ENCODE results near the gene OSR1.
"Not testable (repeated sequence)": the region's sequence is repeated elsewhere in the genome, so short reads cannot be mapped to it uniquely, and the experiment has no call there.

Gene OSR1

DNA sequence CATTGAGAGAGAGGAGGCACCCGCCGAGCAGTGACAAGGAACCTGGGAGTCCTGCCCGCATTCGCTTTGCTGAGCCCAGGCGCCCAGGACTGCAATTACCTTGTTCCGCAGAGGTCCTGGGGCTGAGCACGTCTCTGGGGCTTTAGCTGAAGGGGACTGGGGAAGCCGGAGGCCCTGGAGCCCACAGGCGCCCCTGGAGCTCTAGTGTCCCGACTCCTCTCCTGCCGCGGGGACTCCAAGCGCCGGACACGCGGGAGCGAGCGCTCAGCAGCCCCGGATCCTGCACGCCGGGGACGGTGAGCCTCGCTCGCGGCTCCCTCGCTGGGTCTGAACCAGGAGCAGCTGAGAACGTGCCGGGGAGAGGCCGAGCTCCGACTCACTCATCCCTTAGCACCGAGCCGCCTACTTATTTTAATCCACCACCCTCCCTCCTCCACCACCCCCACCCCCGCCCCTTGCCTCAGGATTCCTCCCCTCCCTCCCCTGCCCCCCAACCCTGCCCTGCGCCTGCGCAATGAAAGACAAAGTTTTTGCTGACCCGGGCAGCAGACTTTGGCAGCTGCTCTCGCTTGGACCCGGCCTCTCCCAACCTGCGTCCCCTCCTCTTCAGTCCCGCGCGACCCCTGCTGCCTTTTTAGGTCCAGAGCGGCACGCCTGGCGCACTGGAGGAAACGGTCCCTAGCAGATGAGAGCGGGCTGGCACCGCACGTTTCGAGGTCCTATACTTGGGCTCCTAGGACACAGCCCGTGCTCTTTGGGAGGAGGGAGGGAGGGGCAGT, at the start of gene OSR1:
TSS of gene OSR1 (minus strand) at position 382 of the 779 bp plus-strand sequence. CDS start 4,818 bp downstream, outside the sequence.
- no peak for DNase-seq

DNA sequence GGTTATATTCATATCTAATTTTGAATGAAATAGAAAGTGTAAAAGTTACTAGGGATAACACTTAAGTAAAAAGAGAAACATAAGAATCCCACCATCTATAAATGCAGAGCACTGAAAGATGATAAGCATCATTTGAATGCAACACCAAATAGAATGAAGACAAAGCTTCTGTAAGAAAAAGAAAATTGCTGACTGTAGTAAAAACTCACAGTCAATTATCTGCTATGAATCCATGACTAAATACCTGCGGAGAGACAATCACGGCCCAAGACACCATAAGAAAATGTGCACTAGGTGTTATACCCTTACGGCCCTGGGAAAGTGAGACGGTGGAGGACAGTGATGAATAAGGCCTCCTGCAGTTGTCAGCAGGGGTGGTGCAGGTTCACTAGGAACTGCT, 45.4 kb upstream of the OSR1 start:
- no peak for DNase-seq

DNA sequence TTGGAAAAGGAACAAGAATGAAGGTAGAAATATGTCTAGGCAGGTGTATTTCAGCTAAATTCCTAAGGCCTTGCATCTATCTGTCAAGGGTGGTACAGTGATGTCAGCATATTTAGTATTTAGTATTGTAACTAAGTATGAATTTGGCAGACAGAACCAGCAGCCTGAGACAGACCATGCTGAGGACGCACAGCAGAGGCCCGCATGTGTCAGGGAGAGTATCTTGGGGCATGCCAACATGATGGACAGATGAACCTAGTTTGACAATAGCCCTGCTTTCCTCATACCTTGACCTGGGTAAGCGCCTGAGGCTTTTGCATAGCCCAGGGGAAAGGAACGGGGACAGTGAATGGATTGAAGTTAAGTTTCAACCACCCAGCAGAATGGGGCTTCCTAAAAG, 33.8 kb upstream of the OSR1 start:
- no peak for DNase-seq

DNA sequence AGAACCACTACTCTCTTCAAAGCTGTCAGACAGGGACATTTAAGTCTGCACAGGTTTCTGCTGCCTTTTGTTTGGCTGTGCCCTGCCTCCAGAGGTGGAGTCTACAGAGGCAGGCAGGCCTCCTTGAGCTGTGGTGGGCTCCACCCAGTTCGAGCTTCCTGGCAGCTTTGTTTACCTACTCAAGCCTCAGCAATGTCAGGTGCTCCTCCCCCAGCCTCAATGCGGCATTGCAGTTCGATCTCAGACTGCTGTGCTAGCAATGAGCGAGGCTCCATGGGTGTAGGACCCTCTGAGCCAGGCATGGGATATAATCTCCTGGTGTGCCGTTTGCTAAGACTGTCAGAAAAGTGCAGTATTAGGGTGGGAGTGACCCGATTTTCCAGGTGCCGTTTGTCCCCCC, 31.0 kb upstream of the OSR1 start:
- DNase-seq, result not testable (repeated sequence)

DNA sequence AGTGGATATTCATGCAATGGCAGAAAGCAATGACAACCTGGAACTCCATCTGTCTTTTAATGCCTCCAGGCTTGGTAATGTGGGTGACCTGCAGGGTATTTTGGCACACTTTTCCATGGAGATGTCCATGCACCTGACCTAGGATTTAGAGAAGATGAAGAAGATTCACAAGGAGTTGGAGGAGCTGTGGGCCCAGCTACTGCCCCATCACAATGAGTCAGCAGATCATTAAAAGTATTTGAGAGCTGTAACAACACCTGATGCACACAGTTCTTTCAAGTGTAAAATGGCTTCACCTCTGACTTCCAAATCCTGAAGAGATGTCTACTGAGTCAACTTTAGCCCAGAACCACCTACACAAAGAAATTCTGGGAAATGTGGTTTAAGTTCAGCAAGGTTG, 22.1 kb upstream of the OSR1 start:
- DNase-seq, result no peak

DNA sequence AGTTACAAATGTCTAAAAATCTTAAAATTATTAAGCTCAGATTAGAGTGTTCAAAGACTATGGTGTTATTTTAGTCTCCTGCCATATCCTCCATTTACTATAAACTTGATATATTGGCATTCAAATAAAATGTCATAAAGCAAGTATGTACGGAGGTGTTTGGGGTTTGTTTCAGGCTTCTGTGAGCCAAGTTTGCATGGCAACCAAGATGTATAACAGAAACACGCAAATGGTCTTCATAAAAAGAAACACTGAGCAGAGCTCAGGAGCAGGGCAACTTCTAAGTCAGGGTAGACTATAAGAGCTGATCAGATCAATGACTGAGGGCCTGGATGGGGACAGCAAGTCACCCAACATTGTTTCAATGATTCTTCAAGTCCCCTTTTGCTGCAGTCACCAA, 20.5 kb upstream of the OSR1 start:
- no peak for DNase-seq

DNA sequence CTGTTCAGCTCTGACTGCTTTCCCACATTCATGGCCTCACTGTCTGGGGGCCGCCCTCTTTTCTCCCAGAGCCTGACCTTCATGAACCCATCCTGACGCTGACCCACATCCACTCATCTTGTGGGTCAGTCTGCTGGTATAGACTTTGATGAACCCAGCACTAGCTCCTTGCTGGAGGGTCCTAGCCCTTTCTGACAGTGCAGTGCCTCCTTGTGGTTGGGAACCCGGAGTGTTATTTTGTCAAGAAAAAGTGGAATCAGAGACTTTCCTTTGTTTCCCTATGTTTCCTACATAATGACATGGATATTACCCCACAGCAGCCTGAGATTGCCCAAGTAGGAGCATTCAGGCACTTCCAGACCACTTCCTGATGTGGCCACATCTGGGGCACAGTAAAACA, 19.3 kb upstream of the OSR1 start:
- no peak for DNase-seq

DNA sequence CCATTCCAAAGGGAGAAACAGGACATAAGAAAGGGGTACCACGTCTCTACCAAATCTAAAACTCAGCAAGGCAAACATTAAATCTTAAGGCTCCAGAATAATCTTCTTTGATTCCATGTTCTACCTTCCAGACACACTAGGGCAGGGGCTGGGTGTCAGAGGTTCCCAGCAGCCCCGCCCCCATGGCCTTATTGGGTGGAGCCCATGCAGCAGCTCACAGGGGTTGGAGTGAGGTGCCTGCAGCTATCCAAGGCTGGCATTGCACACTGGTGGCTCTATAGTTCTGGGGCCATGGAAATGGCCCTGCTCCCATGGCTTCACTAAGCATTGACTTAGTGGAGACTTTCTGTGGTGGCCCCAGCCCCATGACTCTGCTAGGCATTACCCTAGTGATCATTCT, 14.9 kb upstream of the OSR1 start:
- DNase-seq, result no peak

DNA sequence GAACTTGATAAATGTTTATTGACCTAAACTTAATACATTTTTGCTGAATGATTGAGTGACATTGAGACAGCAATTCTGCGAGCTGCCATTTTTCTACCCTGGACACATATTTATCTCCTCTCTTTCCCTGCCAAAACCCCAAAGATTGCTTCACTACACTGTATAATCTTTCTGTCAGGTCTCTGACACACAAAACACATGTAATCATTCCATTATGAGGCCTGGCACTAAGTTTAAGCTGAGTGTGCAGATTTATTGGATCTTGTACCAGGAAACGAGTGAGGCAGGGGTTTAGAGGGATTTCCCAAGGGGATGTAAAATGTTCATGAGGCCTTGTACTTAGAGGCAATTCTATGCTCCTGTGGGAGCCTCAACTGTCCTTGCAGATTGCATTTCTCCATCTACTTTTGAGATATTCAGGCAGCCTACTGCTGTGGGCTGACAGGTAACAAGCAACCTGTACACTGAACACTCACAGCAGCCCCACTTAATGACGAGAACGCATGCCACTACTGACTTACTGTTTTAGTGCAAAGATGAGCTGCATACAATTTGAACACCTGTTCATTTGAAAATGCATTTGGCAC, 13.7 kb upstream of the OSR1 start:
- DNase-seq, result no peak

DNA sequence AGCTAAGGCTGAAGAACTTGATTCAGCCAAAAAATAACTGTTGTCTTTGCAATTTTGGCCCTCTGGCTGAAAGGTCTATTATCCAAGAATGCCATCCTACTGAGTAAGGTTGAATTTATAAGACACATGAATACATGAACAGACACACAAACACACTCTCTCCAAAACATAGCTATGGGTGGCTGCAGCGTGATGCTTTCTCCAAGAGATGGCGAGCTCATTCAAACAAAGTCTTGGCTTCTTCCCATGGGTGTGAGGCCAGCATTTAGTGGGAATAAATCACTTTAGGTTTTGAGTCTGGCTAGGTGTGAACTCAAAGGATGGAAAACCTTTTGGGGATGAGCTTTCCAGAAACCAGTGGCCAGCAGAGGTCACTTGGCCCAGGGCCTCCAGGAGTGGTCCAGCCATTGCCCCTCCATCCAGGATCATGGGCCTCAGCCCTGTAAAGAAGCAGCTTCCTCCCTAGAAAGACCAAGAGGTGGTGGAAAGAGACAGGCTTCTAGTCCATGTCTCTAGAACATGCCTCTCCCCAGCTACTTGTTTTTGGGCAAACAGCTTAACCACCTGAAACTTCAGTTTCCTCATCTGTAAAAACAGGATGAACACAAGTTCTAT, 11.0 kb upstream of the OSR1 start:
- DNase-seq, result no peak

DNA sequence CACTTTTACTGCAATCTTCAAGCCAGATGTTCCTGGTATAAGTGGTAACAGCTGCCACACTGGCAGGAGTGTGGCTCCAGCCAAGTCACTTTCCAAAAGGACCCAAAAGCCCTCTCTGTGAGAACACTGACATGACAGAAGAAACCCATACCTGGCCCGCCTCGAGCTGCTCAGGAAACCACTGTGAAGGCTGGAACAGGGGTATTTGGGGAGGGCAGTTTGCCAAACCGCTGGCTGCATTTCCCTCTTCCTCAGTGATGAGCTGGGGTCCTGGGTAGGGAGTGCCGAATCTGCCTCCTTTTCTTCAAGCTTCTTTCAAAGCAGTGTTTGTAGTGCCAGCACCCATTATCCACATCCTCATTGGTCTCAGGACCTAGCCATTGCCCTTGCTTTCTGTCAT, 10.3 kb upstream of the OSR1 start:
- DNase-seq, result no peak

DNA sequence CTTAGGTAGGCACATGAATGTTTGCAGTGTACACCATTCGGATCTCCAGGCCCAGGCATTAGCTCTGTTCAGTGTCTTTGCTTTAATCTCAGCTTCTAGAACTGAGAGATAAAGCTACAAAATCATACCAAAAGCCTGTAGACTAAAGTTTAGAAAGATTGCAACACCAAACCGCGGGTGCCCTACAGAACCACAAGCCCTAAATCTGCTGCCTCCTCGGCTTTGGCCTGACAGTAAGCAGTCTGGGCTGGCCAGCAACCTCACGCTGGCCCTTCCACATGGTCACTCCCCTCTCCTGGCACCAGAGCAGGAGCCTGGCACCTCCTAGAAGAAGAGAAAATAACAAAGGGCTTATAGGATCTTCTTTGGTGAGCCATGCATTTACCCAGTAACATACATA, 8.9 kb upstream of the OSR1 start:
- DNase-seq, result no peak

DNA sequence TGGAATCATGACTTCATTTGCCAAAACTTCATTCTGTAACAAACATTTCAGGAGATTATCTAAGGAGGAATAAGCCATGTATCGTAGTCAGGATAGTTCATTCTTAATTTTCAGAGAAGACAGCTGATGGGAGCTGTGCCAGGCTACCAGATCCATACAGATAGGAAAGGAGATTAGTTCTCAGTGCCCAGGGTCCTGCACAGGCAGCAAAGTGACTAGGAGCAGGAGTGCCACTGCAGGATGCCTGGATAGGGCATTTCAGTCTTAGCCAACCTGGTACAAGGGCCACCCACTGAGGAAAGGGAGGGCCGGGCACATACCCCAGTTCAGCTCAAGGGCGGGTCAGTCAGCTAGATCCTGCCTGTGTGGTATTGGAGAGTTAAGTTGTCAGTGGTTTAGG, 6.7 kb upstream of the OSR1 start:
- no peak for DNase-seq

DNA sequence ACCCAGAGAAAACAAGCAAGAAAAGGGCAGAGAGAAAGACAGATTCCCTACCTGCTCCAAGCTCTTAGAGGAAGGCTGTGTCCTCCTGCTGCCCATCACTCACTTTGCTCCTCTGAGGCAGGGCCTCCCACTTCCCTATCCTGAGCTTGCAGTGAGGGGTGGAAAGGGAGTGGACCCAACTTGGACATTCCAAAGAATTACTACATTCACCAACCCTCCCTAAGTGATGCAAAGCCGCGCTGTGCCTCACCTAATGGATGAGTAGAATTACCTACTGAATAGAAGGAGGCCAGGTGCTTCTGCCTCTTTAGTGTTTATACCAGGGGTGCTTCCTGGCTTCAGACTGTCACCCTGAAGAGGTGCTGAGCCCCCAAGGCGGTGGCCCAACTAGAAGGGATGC, 5.6 kb upstream of the OSR1 start:
- no peak for DNase-seq

DNA sequence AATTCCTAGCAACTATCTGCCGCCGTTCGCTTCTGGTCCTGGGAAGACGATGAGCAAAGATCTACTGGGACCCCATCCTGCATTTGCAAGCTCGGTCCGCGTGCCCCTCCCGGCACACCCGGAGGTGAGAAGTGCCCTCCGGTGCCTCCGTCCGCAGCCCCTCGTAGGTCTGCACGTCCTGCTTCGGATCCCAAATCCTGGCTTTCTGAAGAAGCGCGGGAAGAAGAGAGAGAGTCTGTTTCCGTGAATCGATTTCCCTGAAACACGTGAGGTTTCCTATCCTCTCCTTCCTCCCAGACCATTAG, 5.0 kb upstream of the OSR1 start:
- DNase-seq, result no peak

DNA sequence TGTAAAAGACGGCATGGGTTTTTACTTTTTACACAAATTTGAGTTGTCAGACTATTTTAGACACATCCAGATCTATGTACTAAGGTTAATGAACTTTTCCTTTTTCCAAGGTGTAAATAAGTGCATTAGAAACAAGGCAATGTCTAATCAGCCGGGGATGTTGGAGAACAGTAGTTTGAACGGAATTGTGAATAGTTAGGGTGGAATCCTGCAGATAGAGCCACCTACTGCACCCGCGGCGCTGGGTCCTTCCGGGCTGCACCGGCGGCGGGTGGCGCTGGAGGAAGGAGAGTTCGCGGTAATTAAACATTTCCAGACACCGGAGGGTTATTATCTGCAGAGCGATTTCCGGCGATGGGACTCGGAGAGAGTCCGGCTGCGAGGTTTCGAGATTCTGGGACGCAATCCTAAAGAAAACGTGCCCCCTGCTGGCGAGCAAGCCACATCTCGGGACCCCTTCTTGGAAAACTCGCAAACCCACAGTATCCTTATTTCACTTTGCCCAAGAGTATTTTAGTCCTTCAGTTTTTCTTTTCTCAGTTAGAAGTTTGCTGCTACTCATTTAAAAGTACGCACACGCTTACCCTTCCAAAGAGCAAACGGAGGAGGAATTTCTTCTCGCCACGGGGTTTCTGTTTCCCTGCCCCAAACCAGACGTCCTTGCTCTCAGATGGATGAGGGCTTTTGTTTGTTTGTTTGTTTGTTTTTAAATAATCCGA, 4.5 kb upstream of the OSR1 start:
- DNase-seq, result peak; percentile 52

DNA sequence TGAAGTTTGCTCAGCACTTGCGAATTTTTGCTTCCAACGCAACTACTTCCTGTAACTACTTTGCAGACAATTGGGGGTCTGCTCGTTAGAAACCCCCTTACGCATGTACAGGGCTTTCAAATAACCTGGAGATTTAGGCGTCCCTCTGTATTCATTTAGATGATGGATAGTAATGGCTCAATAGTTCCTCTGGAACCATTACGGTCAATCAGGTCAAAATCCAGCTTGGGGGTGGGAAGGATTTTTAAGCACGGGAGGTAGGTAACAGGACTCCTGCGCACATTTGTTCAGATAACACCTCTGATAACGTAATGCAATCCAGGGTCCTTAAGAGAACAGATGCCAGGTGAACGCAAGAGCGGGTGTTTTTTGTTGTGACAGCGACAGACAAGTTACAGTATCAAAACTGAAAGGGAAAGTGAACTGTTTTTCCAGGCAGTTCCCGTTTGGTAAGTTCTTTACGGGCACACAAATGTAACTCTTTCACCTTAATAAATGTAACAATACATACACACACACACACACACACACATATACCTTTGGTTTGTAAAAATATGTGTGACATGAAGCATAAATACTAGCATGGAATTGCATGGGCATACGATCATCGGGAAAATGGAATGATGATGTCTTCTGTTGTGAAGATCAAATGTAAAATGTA, 3.8 kb upstream of the OSR1 start:
- peak; percentile 51 for DNase-seq

DNA sequence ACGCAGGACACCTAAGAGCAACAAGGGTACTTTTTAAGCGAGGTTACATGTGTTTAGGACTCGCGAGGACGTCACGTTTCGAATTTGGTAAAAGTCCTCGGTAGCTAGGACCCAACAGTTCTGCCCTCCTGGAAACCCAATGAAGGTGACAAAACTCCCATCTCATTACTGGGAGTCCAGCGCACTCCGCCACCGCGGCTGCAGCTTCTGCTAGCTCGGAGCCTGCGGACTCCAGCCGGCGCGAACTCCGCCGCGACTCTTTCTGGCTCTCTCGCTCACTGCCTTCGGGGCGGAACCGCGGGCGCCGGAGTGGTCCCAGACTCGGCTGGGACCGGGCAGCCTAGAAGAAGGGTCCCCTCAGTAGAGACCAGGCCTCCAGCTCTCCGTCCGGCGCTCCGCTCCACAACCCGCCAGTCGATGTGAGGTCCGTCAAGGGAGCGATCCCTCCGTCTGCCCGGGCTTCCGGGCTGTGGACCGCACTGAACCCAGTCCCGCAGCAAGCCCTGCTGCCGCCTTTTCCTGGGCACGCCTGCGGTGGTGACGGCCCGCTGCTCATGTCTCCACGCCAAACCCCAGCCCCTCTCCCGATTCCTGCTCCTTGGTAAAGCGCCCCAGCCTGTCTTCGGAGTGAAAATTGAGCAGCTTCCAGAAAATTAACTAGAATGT, 3.0 kb upstream of the OSR1 start:
- DNase-seq, result no peak

DNA sequence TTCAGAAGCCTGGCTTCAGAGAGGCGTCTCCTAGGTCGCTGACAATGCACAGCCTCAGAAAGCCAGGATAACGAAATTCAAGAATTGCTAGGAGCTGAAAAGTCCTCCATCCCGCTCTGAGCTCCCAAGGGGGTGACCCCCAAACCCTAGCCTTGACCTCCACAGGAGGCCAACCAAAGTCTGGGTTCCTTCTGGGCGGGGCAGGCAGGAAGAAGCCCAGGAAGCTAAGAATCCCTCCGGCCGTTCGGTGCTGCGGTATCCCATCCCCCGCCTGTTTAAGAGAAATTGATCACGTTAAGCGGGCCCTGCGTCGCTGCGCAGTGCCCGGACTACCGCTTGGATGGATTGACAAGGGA, 2.5 kb upstream of the OSR1 start:
- no peak for DNase-seq

DNA sequence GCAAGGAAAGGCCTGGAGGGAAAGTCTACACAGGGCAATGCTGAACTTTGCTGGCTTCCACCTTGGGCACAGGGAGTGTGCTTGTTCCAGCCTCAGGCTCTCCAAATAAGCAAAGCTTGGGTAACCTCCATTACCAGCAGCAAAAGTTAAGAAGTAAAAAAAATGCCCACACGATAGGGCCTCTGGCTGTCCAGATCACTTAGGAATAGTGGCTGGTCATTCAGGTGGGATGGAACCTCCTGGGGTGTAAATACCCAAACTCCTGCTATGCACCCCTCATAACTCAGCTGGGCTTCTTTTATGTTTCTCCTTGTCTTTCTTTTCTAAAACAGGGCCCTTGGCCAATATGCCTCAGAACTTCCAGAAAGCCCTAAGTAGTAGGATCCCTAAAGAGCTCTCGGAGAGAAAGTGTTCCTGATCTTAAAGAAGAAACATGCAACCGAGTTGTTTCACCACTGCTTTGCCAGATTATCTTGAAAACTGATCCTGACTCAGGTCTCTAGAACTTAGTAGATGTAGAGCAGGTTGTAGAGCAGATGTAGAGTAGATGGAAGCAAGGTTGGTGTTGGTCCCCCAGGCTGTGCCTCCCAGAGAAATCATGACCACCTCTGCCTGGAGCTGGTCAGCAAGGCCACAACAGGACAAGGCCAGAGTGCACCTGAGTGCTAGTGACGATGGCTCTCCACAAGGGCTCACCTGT, 2.0 kb upstream of the OSR1 start:
- DNase-seq, result no peak

DNA sequence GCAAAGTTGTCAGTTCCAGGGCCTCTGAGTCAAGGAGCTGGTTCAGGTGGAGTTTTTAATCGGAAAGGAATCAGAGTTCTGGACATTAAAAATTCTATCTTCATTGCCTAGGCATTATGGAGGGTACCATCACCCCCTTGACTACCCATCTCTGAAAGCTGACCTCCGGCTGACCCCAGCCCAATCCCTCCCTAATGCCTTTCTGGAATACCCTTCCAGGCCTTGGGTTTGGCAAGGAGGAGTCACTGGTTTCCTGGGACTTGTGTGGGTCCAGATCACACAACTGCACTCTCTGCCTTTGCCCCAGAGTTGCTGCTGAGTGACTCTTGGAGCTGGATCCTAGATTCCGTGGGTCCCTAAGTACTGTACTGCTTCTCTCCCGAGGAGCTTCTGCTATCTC, 1.0 kb upstream of the OSR1 start:
- no peak for DNase-seq

DNA sequence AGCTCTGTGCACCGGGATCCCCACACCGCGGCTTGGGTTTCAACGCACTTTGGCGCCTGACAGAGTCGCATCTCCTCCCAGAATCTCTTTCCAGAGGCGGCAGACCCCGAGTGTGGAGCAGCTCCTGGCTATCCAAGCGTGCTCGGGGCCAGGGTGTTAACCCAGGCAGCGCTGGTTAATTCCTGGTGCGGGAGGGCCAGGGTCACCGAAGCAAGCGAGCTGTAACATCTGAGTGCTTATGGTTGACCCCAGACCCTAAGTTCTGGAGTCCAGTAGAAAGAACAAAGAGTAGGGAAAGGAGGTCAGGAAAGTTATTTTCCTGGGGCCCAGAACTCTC, 566 bp upstream of the OSR1 start:
- DNase-seq, result no peak

Data from CD4-positive, alpha-beta T cell treated with Interleukin-21 for 1 hour (primary cell).